Stimulated activated CD8-positive, alpha-beta memory T cell treated with anti-CD3 and anti-CD28 coated beads, Interleukin-12 subunit alpha, Interleukin-12 subunit beta, amount 100 ng/mL, for 24 hours (primary cell): Measurements from ENCODE around the gene ACOX3.
"Not testable (repeated sequence)": the region's sequence is repeated elsewhere in the genome, so short reads cannot be mapped to it uniquely, and the experiment has no call there.

Experiments used
- DNase-seq: peaks from one replicate; pipeline ENCODE4 v3.0.0-alpha.2; 2020; ENCODE audit errors: extremely low read depth

Gene ACOX3

DNA sequence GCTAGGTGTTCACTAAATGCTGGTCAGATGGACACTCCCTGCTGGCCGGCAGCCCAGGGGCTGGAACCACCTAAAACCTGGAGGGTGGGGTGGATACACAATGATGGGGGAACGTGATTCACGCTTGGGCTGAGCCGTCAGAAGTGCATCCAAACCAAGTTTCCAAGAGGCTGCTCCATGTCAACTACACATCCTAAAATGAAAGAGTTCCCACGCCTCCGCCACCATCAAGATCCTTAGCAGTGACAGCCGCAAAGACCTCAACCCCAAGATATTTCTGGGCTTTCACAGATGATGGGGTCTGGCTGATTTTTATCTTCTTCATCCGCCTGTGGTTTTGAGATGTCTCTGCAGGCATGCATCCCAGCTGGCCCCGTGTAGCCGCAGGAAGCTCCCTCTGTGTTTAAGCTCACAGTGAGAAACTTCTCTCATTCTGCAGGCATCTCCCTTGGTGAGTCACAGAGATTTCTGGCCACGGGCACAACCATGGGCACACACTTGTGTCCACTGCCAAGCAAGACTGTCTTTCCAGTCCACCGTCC, 86.5 kb downstream of the ACOX3 start:
- no peak for DNase-seq

DNA sequence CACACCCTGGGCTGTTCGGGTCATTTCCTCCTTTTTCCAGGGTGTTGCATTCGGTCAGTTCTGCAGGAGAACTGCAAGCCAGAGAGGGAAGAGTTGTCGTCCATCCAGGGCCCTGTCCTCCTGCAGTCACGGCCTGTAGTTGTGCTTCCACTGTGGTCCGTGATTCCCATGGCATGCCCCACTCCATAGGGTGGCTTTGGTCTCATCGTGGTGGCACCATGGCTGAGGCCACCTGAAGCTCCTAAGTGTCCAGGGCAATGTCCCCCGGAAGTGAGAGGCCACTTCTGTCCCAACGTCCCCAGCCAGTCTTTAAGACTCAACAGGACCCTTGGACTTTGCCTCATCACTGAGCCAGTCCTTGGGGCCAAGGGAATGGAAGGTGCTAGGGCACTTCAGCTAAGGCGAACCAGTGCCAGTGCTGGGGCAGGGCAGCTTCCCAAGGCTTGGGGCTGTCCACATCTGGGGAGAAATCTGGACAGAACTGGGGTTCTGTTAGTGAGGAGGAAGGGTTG, 87.3 kb downstream of the ACOX3 start:
- no peak for DNase-seq

DNA sequence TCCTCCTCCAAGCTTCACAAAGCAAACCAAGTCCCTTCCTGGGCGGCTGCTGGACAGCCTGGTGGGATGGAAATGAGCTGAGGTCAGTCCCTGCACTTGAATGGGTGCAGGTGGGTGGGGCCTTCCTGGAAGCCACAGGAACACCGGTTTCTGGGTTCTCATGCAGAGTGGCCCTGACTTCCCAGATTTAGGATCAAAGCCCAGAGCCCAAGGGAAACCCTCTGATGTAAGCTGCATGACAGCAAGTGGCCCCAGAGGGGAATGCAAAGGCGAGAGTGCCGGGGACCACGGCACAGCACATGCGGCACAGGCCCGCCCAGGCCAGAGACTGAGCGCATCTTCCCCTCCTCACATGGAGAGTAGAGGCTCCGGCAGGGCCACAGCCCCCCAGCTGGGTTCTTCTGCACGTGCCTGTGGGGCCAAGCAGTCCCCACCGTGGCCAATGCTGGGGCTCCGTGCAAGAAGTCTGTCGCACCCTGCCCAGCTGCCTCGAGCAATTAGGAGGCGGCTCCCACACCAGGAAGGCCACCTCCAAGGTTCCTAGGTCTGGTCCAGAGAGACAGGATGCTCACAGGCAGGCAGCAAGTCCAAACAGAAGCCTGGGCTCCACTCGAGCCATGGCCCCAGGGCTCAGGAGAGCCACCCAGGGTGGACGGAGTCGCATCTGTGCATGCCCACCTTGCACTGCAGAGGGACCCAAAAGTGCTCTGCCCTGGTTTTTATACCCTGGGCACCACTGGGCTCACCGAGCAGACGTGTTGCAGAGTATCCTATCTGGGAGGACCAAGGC, 88.0 kb downstream of the ACOX3 start:
- DNase-seq = no peak

DNA sequence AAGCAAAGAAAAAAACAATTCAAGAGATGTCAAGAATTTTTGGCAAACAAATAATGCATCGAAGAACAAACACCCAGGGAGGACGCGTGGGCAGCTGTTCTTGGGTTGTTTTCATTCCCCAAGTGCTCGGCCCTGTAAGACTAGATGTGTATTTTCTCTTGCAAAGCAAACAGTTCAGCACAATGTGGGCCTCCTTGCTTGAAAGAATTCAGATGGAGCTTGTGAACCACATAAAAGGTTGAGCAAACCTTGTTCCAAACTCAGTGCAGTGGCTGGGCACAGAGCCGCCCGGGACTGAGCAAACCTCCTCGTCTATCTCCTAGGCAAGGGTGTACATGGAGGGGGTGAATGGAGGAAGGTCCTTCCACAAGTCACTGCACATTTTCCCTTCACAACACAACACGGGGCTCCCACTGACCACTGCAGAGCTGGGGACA, 88.6 kb downstream of the ACOX3 start:
- no peak for DNase-seq

DNA sequence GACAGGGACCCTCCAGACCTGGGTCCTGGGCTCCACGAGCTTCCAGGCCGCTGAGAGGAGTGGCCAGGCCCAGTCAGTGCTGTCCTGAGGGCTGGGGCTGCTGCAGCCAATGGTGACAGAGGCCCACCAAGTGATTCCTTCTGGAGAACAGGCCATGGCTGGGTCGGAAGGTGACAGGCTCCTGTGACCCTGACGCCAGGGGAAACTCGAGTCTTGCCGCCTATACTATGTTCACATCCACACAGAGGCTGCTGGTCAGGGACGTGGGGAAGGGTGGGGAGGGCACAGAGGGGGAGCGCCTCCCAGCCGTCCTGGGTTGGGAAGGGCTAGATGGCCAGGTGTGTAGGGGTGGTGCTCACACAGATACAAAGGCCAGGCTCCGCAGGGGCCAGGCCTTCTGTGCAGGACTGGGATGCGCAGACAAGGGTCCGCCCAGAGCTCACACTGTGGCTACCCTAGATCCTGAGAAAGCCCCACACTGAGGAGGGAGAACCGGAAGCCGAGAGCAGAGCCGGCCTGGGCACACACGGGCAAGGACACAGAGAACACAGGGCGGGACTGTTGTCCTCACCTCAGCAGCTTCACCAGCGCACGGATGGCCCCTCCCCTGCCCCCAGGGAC, 89.6 kb downstream of the ACOX3 start:
- DNase-seq = no peak

DNA sequence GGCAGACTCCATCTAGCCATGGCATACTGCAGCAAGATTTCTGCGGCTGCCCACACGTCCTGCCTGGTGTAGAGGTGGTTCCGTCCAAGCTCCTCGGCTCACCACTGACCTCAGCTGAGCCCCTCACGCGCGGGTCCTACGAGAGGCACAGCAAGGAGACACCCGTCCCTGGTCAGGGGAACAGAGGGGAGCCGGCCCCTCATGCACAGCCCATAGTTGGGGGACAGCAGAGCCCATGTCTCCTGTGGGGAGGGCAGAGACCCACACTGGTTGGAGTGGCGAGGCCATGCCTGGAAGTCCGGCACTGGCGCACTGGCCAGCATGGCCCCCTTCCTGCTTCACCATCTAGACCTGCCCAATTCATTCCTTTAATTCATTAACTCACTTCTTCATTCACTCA, 90.2 kb downstream of the ACOX3 start:
- DNase-seq = no peak

DNA sequence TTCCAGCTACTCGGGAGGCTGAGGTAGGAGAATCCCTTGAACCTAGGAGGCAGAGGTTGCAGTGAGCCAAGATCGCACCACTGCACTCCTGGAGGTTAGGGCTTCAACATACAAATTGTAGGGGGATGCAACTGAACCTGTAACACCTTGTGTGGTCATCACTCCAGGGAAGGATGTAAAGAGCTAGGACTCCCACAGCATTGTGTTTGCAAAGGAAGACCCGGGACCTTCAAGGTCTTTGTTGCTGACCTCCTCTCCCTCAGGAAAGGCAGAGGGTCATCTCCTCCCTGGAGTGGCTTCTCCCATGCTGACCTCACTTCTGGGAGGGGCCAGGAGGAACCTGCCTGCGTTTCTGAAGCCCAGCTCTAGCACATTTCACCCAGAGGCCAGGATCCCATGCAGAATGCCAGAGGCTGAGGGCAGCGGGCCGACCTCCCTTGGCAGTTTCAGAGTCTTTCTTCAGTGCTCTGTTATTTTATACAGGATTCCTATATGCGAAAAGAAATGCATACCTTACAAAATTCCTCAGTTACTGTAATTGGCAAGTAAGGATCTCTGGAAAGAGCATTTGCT, 90.8 kb downstream of the ACOX3 start:
- no peak for DNase-seq

DNA sequence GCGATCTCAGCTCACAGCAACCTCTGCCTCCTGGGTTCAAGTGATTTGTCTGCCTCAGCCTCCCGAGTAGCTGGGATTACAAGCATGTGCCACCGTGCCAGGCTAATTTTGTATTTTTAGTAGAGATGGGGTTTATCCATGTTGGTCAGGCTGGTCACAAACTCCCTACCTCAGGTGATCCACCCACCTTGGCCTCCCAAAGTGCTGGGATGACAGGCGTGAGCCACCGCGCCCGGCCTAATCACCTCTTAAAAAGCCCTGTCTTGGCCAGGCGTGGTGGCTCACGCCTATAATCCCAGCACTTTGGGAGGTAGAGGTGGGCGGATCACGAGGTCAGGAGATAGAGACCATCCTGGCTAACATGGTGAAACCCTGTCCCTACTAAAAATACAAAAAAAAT, 91.3 kb downstream of the ACOX3 start:
- DNase-seq = not testable (repeated sequence)

DNA sequence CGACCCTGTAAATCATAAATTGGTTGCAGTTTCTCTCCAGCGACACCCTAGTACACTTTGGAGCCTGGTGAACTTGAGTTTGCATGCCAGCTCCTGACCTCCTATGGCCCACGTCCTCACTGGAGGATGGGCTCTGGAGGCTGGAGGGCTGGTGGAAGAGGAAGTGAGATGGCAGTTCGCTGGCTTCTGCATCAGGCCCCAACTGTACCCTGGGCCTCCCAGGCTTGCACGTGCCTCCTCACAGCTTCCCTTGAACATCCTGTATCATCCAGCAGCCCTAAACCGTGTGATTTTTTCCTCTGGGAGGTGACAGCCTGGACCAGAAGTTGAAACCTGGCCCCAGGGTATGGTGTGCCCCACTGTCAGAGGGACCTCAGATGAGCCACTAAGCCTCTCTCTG, 92.5 kb downstream of the ACOX3 start:
- no peak for DNase-seq

DNA sequence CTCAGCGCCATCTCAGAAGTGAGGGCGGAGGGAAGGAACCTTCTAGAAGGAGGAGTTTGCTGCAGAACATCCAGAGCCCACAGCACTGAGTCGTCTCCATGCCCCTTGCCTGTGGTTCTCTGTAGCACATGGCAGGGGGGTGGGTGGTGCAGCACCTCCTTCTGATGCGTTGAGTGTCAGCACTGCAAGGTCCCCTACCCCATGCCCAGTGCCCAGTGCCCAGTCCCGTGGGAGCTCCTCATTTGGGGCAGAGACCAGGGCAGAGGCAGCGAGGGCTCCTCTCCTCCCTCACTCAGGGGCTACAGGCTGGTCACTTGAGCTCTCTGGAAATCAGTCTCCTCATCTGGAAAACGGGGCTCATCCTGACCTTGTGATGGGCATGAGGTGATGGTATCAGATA, 92.9 kb downstream of the ACOX3 start:
- no peak for DNase-seq

DNA sequence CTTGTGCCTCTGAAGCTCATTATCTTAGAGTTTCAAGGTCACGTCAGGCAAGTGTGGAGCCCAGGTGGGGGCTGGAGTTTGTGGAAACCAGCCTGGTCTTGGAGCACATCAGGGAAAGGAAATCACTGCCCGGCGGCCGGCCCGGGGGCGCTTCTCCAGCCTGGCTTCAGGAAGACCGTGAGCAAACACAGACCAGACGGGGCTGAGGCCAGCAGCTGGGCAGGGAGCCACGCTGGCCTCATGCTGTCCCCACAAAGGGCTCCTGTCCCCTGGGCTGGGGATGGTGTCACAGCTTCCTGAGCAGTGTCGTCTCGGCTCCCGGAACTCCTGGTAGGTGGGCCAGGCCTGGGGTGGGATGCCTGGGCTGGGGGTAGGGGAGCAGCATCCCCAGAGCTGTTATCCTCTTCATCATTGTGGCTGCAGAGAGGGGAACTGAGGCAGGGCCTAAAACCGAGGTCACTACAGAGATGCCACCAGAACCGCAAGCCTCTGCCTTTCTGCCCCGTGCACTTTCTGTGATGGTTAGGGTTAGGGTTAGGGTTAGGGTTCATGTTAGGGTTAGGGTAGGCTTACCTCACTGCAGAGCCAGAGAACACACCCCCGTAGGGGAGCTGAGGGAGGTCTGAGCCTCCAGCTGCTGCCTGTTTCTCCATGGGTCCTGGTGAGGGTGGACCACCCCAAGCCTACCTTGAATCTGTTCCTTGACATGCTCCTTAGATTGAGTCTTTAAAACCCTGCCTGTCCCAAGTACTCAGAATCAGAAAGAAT, 93.5 kb downstream of the ACOX3 start:
- no peak for DNase-seq

DNA sequence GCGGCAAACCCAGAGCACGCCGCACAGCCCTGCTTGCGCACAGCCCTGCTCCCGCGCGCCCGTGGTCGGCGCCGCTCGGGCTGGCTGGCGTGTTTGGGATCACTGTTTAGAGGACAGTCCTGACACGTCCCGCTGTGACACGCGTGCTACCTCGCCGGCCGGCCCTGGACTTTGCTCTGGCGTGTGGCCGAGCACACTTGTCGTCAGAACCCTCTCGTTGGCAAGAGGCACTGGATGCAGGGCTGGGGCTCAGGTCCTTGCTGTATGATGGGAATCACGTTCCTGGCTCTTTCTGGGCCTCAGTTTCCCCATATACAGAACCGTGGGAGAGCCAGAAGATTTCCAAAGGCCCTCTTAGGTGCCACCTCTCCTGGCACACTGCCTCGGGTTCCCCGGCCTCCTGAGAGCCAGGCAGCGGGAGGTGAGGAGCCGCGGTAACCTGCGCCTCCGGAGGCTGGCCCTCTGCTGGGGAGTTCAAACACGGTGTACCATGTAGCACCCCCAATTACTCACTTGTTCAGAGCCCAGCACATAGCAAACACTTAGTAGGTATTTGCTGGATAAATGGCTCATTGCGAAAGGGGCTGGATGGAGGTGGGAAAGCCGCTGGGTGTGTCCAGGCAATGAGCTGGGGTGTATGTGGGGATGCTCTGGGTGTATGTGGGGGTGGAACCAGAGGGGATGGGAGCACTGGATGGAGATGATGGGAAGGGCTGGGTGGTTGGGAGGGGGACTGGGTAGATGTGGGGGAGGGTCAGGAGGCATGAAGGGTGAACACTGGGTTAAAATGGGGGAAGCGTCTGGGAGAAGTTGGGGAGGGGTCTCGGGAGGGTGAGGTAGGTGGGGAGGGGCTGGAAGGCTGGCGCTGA, 94.3 kb downstream of the ACOX3 start:
- DNase-seq = no peak

DNA sequence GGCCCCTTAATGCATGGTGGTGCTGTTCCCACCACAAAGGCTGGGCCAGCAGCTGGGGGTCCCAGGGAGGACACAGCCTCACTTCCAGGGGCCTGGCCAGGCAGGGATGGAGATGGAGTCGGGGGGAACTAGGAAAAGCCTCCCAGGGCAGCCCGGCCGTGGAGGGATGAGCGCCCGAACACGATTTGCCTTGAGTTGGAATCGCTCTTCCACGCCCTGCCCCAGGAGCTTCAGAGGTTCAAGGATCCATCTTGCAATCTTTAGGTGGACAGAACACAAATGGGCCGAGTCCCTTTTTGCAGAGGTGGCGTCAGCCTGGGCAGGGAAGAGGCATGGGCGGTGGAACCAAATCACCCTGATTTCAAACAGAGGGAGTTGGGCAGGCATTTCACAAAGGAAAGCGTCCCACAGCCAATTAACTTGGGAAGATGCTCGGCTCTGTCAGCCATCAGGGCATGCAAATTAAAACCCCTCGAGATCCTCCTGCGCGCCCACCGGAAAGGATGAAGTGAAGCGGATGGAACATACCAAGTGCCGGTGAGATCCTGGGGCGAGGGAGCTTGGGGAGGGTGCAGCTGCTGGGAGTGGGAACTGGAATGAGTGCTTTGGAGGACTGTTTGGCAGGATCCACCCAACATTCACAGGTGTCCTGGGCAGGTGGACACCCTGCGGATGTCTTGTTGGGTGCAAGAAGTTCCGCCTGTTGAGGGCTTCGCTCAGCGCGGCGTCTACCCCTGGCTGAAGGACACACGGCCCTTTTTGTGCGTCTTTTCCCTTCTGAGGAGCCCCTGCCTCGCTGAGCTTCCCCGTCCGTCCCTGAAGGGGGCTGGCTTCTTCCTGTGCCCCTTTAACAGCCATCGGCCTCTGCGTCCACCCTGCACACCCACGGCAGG, 95.2 kb downstream of the ACOX3 start:
- no peak for DNase-seq

DNA sequence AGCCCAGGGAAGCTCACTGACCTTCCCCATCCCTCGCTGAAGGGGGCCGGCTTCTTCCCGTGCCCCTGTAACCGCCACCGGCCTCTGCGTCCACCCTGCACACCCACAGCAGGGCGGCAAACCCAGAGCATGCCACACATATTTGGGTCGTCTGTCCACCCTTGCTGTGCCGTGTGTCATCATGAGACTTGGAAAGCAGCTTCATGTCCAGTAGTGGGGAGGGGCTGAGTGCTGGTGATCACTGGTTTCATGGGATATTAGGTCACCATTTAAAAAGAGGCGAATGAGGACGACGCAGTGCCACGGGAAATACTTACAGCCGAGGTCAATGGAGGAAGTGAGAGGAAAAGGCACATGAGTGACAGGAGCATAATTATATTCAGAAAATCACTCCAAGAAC, 96.1 kb downstream of the ACOX3 start:
- DNase-seq = no peak

DNA sequence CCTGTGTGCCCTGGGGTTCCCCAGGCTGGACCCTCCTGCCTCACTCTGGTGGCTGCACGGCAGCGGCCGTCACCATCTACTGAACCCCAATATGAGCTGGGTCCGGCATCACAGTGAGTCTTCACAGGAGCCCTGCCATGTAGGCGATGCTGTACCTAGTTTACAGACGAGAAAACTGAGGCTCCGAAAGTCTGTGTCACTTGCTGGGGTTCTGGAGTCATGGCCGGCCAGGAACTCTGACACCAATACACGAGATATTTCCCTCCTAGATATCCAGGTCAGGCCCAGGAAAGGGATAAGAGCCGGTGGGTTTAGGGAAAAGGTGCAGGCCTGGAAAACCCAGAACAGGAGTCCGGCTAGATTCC, 96.6 kb downstream of the ACOX3 start:
- DNase-seq = no peak

DNA sequence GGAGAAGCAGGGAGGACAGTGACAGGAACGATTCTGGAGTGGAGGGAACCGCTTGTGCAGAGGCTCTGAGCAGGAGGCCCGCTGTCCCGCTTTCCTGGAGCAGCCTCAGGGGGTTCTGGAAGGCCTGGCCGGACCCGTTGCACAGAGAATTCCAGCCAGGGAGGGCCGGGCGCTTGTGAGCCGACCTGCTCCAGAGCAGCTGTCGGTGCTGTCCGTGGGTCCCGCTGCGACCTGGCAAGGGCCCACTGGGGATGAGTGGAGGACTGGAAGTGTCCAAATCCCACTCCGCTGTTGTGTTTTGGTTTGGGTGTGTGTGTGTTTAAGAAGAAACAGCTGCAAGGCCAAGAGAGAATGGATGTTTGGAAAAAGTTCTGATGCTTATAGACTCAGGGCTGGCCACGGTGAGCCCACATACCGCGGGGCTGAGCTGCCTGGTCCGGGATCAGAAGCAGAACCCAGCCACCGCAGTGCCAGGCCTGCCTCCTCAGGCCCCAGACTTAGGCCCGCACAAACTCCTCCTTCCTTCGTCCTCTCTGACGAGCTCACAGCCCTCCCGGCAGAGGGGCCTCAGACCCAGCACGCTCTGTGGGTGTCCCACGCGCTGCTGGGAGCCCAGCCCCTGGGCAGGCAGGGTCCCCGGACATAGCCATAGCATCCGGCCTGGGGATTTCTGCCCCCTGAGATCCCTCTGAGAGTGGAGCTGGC, 97.1 kb downstream of the ACOX3 start:
- DNase-seq = no peak

DNA sequence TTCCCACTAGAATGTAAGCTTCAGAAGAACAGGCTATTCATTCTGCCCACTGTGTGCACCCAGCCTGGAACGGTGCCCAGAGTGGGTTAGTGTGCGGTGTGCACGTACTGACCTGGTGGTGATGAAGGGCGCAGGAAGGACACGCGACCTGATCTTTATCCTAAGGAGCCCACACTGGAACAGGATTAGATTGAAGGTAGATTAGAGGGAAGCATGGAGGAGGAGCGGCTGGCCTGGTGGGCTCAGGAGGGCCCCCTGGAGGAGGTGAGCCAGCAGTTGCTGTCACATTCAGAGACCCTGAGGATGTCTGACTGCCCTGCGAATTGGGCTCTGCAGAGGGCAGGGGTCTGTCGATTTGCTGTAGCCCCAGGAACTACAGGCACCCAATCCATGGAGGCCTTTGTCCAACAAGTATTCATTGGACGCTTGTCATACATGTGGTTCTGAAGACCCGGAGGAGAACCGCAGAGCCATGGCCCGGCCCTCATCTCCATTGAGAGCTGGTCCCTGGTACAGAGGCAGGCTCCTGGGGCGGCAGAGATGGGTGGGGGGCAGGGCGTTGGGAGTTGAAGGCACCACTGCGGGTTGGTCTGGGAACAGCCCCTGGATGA, 97.8 kb downstream of the ACOX3 start:
- no peak for DNase-seq

DNA sequence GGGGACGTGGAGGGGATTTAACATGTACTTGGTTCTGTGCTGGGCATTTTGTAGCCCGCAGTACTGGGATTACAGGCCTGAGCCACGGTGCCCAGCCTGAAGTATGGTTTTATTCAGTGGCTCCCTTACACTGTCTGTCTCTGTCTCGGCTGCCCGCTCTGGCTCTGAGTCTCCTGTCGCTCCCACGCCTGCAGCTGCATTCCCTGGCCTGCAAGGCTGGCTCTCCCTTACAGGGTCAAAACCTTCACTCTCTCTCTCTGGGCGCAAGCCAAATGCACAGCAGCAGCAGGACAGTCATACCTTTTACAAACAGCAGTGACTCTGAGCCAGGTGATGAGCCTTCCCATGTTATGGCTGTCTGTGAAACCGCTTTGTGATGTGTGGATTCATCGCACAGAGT, 98.8 kb downstream of the ACOX3 start:
- DNase-seq = no peak

DNA sequence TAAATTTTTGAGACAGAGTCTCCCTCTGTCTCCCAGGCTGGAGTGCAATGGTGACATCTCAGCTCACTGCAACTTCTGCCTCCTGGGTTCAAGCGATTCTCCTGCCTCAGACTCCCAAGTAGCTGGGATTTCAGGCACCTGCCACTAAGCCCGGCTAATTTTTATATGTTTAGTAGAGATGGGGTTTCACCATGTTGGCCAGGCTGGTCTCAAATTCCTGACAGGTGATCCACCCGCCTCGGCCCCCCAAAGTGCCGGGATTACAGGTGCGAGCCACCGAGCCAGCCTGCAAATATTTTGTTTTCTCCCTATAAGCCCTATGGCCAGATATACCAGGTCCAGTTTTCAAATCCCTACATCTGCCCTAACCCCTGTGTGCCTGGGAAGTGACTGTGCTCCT, 99.2 kb downstream of the ACOX3 start:
- not testable (repeated sequence) for DNase-seq
